ENCODE measurements around the gene GNAQ.

The GNAQ gene

GRCh38 chr9:77815260-77815659, 216.4 kb downstream of the GNAQ start:
- DNase-seq (ENCODE audit: low spot score): no peak

GRCh38 chr9:77811832-77812231, 219.8 kb downstream of the GNAQ start:
- DNase-seq (ENCODE audit: low spot score): no peak

- no peak for DNase-seq (ENCODE audit: low spot score)
Measured at GRCh38 chr9:77810637-77811119, 220.9 kb downstream of the GNAQ start.

- DNase-seq (ENCODE audit: low spot score): no peak
Measured at GRCh38 chr9:77810047-77810446, 221.6 kb downstream of the GNAQ start.

DNA sequence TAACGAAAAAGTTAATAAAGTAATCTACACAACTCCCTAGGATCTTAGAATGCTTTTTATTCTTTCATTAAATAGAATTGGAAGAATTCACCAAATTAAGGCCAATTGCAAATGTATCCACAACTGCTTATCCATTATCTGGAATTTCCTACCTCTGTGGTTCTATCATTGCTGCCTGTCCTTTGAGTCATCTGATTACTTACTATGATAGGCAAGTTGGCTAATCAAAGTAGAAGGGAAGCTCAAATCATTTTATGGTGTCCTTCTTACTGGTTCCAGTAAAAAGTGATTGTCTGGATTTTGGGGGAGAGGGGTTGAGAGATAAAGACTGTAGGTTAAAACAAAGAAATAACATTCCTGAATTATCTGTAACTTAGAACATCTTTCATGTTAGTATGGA, 222.1 kb downstream of the GNAQ start:
- no peak for DNase-seq (ENCODE audit: low spot score)

- DNase-seq (ENCODE audit: low spot score): no peak
Measured at GRCh38 chr9:77808751-77809081, 222.9 kb downstream of the GNAQ start.

DNA sequence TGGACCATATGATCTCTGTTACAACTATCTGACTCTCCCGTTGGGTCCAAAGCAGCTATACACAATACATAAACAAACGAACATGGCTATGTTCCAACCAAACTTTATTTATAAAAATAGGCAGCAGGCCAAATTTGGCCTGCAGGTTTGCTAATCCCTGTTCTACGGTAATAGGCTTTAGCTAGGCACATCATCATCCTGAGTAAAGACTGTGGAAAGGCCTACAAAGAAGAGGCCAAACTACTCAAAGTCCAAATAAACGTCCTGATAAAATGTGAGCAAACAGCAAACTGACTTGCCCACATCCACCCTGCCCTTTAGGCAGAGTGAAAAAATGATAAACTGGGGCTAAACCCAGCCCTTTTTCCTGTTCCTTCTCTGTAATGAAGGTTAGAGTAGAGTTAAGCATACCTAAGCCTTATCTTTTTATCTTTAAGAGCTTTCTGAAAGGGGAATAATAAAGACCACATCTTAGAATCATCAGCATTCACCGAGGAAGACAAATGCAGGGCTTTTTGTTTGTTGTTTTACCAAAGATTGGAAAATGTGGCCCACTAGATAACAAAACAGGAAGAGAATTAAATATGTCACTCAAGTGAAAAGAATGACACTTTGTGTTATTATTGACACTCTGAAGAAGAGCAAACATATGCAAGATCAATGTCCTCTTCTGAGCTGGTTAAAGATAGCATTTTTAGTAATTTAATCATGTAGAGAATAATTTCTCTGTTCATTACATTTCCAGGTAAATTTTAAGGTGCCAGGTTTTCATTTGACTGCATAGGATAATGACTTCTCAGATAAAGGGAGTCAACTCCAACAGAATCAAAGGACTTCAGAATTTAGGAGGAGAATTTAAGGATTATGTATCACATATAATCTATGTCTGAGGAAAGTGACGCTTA, 223.5 kb downstream of the GNAQ start:
- DNase-seq (ENCODE audit: low spot score): no peak

DNA sequence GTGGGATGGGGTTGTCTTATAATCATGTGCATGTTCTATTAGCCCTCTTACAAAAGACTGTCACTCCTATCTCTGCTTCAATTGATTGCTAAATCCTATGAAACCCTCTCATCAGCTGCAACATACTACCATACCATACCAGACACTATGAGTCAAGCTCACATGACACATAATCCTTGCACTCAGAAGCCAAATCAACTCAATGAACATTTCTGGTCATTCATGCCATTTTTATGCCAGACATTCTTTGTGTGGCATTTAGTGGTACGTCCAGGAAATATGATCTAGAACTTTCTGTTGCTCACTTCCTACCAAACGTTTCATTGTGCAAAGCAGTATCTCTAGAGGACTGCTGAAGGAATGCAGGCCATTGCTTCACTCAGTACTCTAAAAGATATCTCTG, 224.3 kb downstream of the GNAQ start:
- peak; percentile 93 for DNase-seq (ENCODE audit: low spot score)

- no peak for DNase-seq (ENCODE audit: low spot score)
Measured at GRCh38 chr9:77806741-77807140, 224.9 kb downstream of the GNAQ start.

DNA sequence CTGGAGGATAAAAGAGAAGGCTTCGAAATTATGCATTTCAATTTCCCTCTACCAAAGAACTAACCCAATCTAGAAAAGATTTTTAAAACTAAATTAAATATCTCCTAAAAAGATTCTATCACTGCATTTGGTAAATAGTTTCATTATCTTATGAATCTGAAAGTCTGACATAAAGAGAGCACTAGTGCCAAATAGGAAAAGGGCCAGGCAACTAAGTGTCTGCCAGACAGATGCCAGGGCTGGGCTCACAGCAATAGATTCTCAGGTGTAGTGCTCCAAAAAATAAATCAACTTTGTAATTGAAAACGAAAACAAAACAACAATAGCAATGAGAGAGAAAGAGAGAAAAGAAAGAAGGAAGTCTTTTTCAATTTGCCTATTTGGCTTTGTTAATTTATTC, 225.8 kb downstream of the GNAQ start:
- DNase-seq (ENCODE audit: low spot score): no peak

- no peak for DNase-seq (ENCODE audit: low spot score)
Measured at GRCh38 chr9:77803423-77803822, 228.2 kb downstream of the GNAQ start.

DNA sequence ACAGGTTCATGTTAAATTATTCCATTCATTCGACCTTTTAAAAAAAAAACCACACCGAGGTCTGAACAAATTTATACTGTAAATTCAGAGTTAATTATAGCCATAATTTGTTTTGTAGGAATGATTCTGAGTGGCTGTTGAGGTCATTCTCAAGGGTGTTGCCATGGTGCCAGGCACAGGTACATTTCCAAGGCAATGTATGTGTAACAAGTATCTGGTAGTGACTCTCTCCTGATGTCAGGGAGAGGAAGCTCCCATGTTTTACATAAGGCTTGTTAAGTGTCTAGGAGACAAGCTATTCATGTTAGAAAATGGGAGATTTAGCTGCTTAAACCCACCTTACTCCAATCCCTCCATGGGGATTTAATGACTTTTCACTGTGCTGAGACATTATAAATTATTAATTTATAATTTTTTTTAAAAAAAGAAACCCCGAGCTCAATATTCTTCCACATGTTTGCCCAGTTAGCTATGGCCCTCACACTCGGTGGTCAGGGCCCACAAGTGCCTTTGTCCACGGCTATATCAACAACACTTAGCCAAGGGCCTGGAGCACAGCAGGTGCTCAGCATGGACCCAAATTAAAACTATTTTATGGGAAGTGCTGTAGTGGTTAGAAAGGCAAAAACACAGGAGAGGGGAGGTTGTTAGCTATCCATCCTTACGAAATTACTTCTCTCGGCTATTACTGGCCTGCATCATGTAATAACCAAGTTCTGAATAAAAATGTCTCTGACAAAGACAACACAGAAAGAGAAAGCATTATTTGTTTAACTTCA, 228.9 kb downstream of the GNAQ start:
- DNase-seq (ENCODE audit: low spot score): no peak

DNA sequence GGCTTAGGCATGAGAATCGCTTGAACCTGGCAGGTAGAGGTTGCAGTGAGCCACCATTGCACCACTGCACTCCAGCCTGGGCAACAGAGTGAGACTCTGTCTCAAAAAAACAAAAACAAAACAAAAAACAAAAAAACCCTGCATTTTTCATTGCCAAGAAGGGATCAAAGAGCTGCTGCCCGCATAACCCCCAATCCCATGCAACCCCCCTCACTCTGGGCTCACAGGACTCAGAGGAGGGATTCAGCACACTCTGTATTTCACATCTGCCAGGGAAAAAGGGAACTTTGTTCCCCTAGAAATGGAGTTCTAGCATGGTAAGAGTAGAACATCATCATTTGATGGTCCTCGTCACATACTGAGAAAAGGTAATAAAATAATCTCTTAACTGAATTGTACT, 229.5 kb downstream of the GNAQ start:
- DNase-seq (ENCODE audit: low spot score): no peak

DNA sequence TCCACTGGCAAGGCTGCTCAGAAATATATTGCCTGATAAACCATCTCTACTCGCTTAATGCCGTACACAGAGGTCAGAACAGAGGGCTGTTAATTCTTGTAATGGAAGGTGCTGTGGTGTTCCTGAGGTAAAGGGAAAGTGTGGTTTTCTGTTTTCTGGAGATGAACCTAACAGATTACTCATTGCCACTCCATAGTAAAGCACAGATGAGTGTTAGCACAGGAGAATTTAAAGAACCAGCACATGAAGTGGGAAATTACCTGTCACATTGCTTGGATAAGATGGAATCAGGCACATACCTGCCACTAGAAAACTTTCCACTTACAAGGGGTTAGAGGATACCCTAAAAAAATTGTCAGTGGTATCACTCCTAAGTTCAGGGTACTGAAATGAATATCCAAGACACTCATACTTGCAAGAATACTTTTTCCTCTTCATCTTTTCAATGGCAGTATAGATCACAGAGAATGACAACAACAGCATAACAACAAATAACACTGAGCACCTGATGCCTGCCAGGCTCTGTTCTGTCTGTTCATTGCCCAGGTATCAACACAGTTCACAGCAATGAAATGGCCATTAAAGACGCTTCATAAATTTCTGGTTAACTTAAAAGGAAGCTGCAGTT, 230.6 kb downstream of the GNAQ start:
- DNase-seq (ENCODE audit: low spot score): no peak

- DNase-seq (ENCODE audit: low spot score): no peak
Measured at GRCh38 chr9:77798140-77798539, 233.5 kb downstream of the GNAQ start.

GRCh38 chr9:77794985-77795384, 236.6 kb downstream of the GNAQ start:
- no peak for DNase-seq (ENCODE audit: low spot score)

GRCh38 chr9:77793849-77794248, 237.8 kb downstream of the GNAQ start:
- no peak for DNase-seq (ENCODE audit: low spot score)

DNA sequence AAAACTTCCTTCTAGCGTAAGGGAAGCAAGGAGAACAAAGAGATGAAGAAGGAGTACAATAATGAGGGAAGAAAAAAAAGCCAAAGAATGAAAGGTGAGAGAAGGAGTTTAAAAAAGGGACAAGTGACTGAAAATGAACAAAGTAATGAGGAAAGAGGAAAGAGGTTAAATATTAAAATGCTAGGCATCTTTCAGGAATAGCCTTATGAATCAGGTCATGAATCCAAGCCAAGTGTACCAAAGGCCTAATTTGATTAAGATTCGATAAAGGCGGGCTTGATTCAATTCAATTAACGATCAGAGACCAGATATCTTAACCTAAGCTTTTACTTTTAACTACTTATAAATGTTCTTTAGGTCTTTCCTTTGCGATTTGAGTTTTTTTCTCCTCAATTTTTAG, 241.7 kb downstream of the GNAQ start:
- no peak for DNase-seq (ENCODE audit: low spot score)

- no peak for DNase-seq (ENCODE audit: low spot score)
Measured at GRCh38 chr9:77785341-77785740, 246.3 kb downstream of the GNAQ start.

DNA sequence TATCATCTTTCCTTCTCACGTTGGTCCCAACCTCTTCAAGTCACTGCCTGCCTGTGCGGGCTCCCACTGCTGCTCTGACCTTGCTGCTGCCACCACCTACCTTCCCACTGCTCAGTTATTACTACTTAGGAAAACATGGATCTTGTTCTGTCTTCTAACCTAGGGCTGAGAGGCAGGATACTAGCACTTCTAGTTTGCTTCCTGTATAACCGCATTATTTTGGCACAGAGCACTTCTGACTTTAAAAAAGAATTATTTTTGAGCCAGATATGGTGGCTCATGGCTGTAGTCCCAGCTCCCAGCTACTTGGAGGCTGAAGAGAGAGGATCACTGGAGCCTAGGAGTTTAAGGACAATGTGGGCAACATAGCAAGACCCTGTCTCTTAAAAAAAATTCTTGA, 248.1 kb downstream of the GNAQ start:
- no peak for DNase-seq (ENCODE audit: low spot score)

DNA sequence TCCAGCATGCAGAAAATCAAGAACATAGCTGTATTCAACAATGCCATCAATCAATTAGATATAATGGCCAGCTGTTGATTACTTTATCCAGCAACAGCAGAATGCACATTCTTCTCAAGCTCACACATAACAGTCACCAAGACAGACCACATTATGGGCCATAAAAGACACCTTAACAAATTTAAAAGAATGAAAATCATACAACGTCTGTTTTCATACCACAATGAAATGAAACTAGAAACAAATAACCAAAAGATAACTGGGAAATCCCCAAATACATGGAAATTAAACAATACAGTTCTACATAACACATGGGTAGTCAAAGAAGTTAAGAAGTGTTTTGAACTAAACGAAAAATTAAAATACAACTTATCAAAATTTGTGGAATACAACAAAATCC, 252.6 kb downstream of the GNAQ start:
- no peak for DNase-seq (ENCODE audit: low spot score)

GRCh38 chr9:77773381-77773780, 258.2 kb downstream of the GNAQ start:
- no peak for DNase-seq (ENCODE audit: low spot score)

- no peak for DNase-seq (ENCODE audit: low spot score)
Measured at GRCh38 chr9:77772646-77773045, 259.0 kb downstream of the GNAQ start.
